Measurements from ENCODE around the gene CFAP107.
"Not testable (repeated sequence)": the region's sequence is repeated elsewhere in the genome, so short reads cannot be mapped to it uniquely, and the experiment has no call there.

The CFAP107 gene

GRCh38 chr1:12745992-12746323 is at the start of gene CFAP107:
TSS of gene CFAP107 (plus strand) at chr1:12746200. CDS start at chr1:12746431, 231 bp downstream.
- DNase-seq = no peak

DNA sequence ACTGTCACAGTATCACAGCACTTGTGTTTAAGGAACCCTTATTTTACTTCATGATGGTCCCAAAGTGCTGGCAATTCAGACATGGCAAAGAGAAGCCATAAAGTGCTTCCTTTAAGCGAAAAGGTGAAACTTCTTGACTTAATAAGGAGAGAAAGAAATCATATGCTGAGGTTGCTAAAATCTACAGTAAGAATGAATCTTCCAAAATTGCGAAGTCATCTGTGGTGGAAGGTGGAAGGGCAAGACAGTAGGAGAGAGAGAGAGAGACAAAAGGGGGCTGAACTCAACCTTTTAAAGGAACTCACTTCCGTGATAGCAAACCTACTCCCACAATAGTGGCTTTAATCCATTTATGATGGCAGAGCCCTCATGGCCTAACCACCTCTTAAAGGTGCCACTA is 49.3 kb upstream of the CFAP107 start:
- DNase-seq = no peak

- no peak for DNase-seq
Measured at GRCh38 chr1:12697397-12697796, 48.6 kb upstream of the CFAP107 start.

GRCh38 chr1:12703821-12704451 is 42.1 kb upstream of the CFAP107 start:
- DNase-seq = no peak

- DNase-seq = no peak
Measured at GRCh38 chr1:12706061-12706460, 39.9 kb upstream of the CFAP107 start.

GRCh38 chr1:12708396-12709090 is 37.5 kb upstream of the CFAP107 start:
- no peak for DNase-seq

DNA sequence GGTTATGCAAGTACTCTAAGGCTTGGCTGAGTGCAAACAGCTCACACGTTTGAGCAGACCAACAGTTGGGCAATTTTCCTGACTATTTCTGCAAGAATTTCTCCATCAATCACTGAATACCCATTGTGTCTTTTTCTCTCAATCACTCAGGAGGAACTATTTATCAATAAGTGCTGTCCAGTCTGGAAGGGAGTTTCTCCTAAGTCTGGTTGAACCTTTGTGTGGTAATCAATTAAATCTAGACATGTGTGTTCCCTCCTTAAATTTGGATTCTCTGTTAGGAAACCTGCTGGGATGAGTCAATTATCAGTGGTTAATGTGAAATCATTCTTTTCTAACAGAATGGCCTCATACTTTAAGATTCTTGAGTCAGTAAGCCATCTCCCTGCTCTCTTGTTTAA is 36.9 kb upstream of the CFAP107 start:
- DNase-seq = no peak

GRCh38 chr1:12709696-12710095 is 36.3 kb upstream of the CFAP107 start:
- DNase-seq = no peak

GRCh38 chr1:12711536-12711935 is 34.5 kb upstream of the CFAP107 start:
- no peak for DNase-seq

DNA sequence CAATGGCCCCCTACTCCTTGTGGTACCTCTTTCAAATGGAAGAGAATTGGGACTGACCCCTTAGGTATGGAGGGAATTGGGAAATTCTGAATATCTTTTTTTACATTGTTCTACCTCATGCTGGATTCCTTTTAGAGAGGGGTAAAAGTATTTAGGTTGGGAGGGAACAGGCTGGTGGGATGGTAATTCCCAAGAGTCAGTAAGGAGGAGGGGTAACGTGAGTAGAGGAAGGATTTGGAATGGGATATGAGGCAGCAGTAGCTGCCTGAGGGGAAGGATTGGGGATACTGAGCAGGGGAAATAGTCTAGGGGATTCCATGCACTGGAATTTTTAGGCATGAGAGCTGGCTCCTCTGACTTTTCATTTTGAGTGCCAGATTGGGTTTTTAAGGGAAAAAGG is 33.9 kb upstream of the CFAP107 start:
- no peak for DNase-seq

DNA sequence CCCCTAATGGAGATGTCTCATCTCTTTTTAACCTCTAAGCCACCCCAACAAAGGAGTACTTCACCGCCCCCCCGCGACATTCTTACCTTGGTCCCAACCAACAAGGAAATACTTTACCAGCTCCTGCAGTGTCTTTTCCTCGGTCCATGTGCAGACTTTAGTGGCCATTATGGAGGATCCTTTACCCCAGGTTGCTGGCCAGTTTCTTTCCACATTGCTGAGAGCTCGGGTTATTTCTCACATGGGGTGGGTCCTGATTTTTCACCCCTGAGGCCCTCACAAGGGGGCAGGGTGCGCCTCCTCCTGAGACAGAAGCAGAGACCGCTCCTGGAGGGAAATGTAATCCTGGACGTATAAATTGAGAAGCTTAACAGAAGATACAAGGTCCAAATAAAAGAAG is 33.1 kb upstream of the CFAP107 start:
- no peak for DNase-seq

- not testable (repeated sequence) for DNase-seq
Measured at GRCh38 chr1:12713651-12714050, 32.3 kb upstream of the CFAP107 start.

GRCh38 chr1:12714710-12715475 is 31.1 kb upstream of the CFAP107 start:
- DNase-seq = no peak

GRCh38 chr1:12715896-12716437 is 30.0 kb upstream of the CFAP107 start, which contains the start of gene AADACL3:
TSS of gene AADACL3 (plus strand) at chr1:12716110. CDS start at chr1:12716177, 67 bp downstream.
- no peak for DNase-seq

DNA sequence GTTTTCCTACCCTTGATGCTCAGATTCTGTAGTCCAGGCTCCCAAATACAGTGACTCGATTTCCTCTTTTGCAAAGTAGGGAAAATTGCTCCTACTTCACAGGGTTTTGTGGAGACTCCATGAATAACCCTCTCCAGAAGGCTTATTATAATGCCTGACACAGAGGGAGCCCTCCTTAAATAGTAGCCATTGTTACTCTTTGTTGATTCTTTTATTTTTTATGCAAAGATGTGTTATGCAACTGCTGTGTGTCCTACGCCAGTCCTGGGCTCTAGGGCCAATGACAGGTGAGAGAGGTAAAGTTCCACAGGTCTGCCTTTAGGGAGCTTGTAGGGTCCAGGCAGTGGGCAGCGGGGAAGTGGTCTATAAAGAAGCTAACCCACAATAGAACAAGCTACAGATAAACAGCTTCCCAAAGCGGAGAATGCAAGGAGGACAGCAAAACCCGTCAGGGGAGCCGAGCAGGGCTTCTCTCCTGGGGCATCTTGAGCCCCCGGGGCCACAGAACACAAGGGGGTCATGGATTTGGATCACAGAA is 28.6 kb upstream of the CFAP107 start:
- DNase-seq = no peak

GRCh38 chr1:12722626-12723025 is 23.4 kb upstream of the CFAP107 start:
- DNase-seq = no peak

GRCh38 chr1:12728391-12728790 is 17.6 kb upstream of the CFAP107 start:
- DNase-seq = no peak

DNA sequence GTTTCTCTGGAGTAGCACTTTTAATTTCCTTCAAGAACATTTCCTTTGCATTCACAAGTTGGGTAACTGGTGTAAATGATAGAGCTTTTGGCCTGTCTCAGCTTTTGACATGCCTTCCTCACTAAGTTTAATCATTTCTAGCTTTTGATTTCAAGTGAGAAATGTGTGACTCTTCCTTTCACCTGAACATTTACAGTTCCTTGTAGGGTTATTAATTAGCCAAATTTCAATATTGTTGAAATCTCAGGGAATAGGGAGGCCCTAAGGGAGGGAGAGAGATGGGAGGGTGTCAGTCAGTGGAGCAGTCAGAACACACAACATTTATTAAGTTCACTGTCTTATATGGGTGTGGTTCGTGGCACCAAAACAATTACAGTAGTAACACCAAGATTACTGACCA is 15.8 kb upstream of the CFAP107 start:
- DNase-seq = no peak

- not testable (repeated sequence) for DNase-seq
Measured at GRCh38 chr1:12731084-12731483, 14.9 kb upstream of the CFAP107 start.

DNA sequence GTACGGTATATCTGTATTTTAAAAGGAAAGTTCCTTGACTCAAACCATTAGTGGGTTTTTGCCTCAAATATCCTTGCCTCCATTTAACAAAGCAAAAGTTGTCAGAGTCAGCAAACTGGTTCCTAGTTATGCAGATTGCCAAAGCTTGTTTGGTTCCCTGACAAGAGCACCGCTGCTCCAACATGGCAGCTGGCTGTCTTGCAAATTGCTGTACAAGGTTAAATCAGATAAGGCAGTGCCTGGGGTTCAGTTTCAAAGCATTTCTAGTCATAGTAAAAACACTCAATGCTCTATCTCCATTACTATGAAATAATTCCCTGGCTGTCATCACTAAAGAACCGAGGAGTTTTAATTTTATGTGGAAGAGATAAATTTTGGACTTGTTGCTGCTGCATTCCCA is 11.3 kb upstream of the CFAP107 start:
- no peak for DNase-seq

DNA sequence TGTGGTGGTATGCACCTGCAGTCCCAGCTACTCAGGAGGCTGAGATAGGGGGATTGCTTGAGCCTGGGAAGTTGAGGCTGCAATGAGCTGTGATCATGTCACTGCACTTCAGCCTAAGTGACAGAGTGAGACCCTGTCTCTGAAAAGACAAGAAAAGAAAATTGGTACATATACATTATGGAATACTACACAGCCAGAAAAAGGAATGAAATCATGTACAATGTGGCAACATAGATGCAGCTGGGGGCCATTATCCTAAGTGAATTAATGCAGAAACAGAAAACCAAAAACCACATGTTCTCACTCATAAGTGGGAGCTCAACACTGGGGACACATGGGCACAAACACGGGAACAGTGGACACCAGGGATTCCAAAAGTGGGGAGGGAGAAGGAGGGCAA is 7.1 kb upstream of the CFAP107 start:
- DNase-seq = no peak

GRCh38 chr1:12739613-12740012 is 6.4 kb upstream of the CFAP107 start:
- DNase-seq = no peak

- DNase-seq = no peak
Measured at GRCh38 chr1:12741946-12742345, 4.1 kb upstream of the CFAP107 start.

Data from CD4-positive, alpha-beta T cell treated with Interleukin-17A for 4 hours (primary cell).